K562 (cell line): ENCODE data around the gene AGRN. TPM values are rescaled to one million over a fixed set of nuclear protein-coding genes. Genes with fewer than 3 reads are reported as not detected.

ENCODE experiments used
- E2F1 ChIP-seq: sonication (generic); formaldehyde crosslinking; IDR thresholded peaks from 2 replicates; pipeline ENCODE4 v1.8.1; 2023; ENCODE audit warnings: mild to moderate bottlenecking, missing genetic modification reagents, moderate library complexity
- EP400 ChIP-seq: fragments of 450-650 bp; IDR thresholded peaks from 2 replicates; pipeline ENCODE4 v1.6.1; 2017; ENCODE audit warnings: antibody characterized with exemption, mild to moderate bottlenecking, moderate library complexity
- FOXA3 ChIP-seq, 2 experiments: fragments of 450-650 bp in 1 of 2; sonication (generic) in 1 of 2; formaldehyde crosslinking; IDR thresholded peaks in 1 of 2; conservative IDR thresholded peaks in 1 of 2; 2 replicates each; pipeline versions ENCODE4 v1.4.0 to v1.8.0; 2020 to 2022; ENCODE audit warnings: mild to moderate bottlenecking in 2 of 2, missing genetic modification reagents in 1 of 2
- FOXJ3 ChIP-seq: sonication (generic); formaldehyde crosslinking; IDR thresholded peaks from 2 replicates; pipeline ENCODE4 v1.4.0; 2020; ENCODE audit warnings: mild to moderate bottlenecking, missing genetic modification reagents
- FOXK1 ChIP-seq: sonication (generic); formaldehyde crosslinking; IDR thresholded peaks from 2 replicates; pipeline ENCODE4 v1.8.0; 2022; ENCODE audit warnings: missing genetic modification reagents, mild to moderate bottlenecking, borderline replicate concordance
- GTF3C2 ChIP-seq: IDR thresholded peaks from 3 replicates; pipeline ENCODE4 v1.6.1; 2011; ENCODE audit warnings: borderline replicate concordance, mild to moderate bottlenecking, moderate library complexity; ENCODE audit not compliant: insufficient read length; ENCODE audit errors: extremely low read depth
- HLTF ChIP-seq: fragments of 450-650 bp; IDR thresholded peaks from 2 replicates; pipeline ENCODE4 v1.6.1; 2016
- HMGN3 ChIP-seq: IDR thresholded peaks from 2 replicates; pipeline ENCODE4 v1.6.1; 2011; ENCODE audit warnings: borderline replicate concordance, low read depth, mild to moderate bottlenecking, mixed read lengths, low read length; ENCODE audit not compliant: insufficient read length; ENCODE audit errors: extremely low read depth
- IFI16 ChIP-seq: fragments of 250-450 bp; sonication (Bioruptor Pico); IDR thresholded peaks from 2 replicates; pipeline ENCODE4 v2.1.2; 2022; ENCODE audit warnings: mild to moderate bottlenecking, inconsistent platforms
- KLF16 ChIP-seq: IDR thresholded peaks from 2 replicates; pipeline ENCODE4 v1.6.1; 2016; ENCODE audit warnings: antibody characterized with exemption
- MNT ChIP-seq, 2 experiments: fragments of 450-650 bp; conservative IDR thresholded peaks; 2 replicates each; pipeline ENCODE4 v1.6.1; 2017; ENCODE audit warnings: mild to moderate bottlenecking in 2 of 2, moderate library complexity in 2 of 2
- MYBL2 ChIP-seq, 2 experiments: fragments of 450-650 bp in 1 of 2; sonication (generic) in 1 of 2; formaldehyde crosslinking in 1 of 2; IDR thresholded peaks; 2 replicates each; pipeline versions ENCODE4 v1.6.1 to v1.8.1; 2017 to 2022; ENCODE audit warnings: borderline replicate concordance in 1 of 2, inconsistent platforms in 1 of 2, low read depth in 1 of 2, mild to moderate bottlenecking in 1 of 2, missing genetic modification reagents in 1 of 2, moderate library complexity in 1 of 2
- NEUROD1 ChIP-seq: fragments of 150-350 bp; IDR thresholded peaks from 2 replicates; pipeline ENCODE4 v1.6.1; 2014; ENCODE audit warnings: borderline replicate concordance, low read length, low read depth; ENCODE audit not compliant: partially characterized antibody
- RCOR1 ChIP-seq, 2 experiments: IDR thresholded peaks; 2 replicates each; pipeline ENCODE4 v1.6.1; 2012; ENCODE audit warnings: low read depth in 2 of 2, low read length in 2 of 2, borderline replicate concordance in 1 of 2, improper control_type of control experiment in 1 of 2
- SP1 ChIP-seq: sonication (generic); formaldehyde crosslinking; IDR thresholded peaks from 2 replicates; pipeline ENCODE4 v1.8.1; 2022; ENCODE audit warnings: mild to moderate bottlenecking, missing genetic modification reagents
- TSC22D4 ChIP-seq: fragments of 450-650 bp; IDR thresholded peaks from 2 replicates; pipeline ENCODE4 v1.6.1; 2016; ENCODE audit warnings: missing genetic modification characterization, missing biosample characterization, control low read depth
- ZNF695 ChIP-seq: fragments of 450-650 bp; formaldehyde crosslinking; IDR thresholded peaks from 2 replicates; pipeline ENCODE4 v1.4.0; 2020; ENCODE audit warnings: mild to moderate bottlenecking, moderate library complexity
- ZNF778 ChIP-seq: fragments of 450-650 bp; formaldehyde crosslinking; IDR thresholded peaks from 2 replicates; pipeline ENCODE4 v1.4.0; 2020; ENCODE audit warnings: mild to moderate bottlenecking, moderate library complexity
- polyA plus RNA-seq, 8 experiments: library from polyadenylated mRNA; depleted of rRNA in 4 of 8; stranded (reverse) in 5 of 8; unstranded in 3 of 8; fragments of >200 nt; fragmentation: Nextera tagmentation in 2 of 8; fragmentation: Illumina TruSeq in 1 of 8; extraction: Ambion mirVana in 2 of 8; extraction: Trizol in 1 of 8; gene quantifications; 2 replicates each; pipeline versions ENCODE4 v1.2.1 to v1.2.3, GENCODE V29; 2011 to 2014; ENCODE audit warnings: inconsistent platforms in 1 of 8, missing spikeins in 1 of 8
- total RNA-seq, 7 experiments: library from RNA; depleted of rRNA in 6 of 7; stranded (reverse); fragments of >200 nt in 6 of 7; fragmentation: Illumina TruSeq in 2 of 7; extraction: Trizol in 2 of 7; gene quantifications; 2 replicates each; pipeline versions ENCODE4 v1.2.1 to v1.2.3, GENCODE V29; 2011 to 2021; ENCODE audit warnings: low replicate concordance in 1 of 7

AGRN gene
- total and polyA plus RNA-seq, 9 of the 15 experiments (the other 6 are each of a cell fraction or from before 2014, with no cell fraction given) = 0.04 to 111 (median 18.1) TPM

- TF ChIP-seq NEUROD1 = no peak
- TF ChIP-seq GTF3C2 = no peak
- TF ChIP-seq E2F1 (CRISPR knock-in tag) = 0 out of 2 replicates have a peak, but pooled peaks have one; percentile 54
- no peak for TF ChIP-seq IFI16 (CRISPR knock-in tag)
- no peak for TF ChIP-seq FOXJ3 (CRISPR knock-in tag)
- peak; percentile 89; the same call in 1 of the 2 replicates for TF ChIP-seq HLTF
- TF ChIP-seq FOXK1 (CRISPR knock-in tag) = no peak
- TF ChIP-seq MNT (conservative IDR thresholded peaks at IDR 0.05) = peak in 1 of 2 experiments; percentile 42; a peak in 1 of 4 replicates
- no peak for TF ChIP-seq TSC22D4 (tag)
- TF ChIP-seq ZNF778 (CRISPR knock-in tag) = no peak
- no peak for TF ChIP-seq ZNF695 (CRISPR knock-in tag)
- peak; percentile 31; the same call in 1 of the 2 replicates for TF ChIP-seq SP1 (CRISPR knock-in tag)
- TF ChIP-seq KLF16 = peak; percentile 69
- TF ChIP-seq EP400 = peak; percentile 49; the same call in 1 of the 2 replicates
- no peak for TF ChIP-seq MYBL2 (IDR thresholded peaks at IDR 0.05; ENCODE audit: low read depth)
- TF ChIP-seq MYBL2 (CRISPR knock-in tag; IDR thresholded peaks at IDR 0.05; ENCODE audit: borderline replicate concordance) = no peak
- peak; percentile 44 for TF ChIP-seq HMGN3
- TF ChIP-seq RCOR1 (IDR thresholded peaks at IDR 0.05; ENCODE audit: borderline replicate concordance in 1 of 2, low read depth in 2 of 2, low read length in 2 of 2) = peak in 1 of 2 experiments; percentile 93; a peak in 3 of 4 replicates
- no peak for TF ChIP-seq FOXA3 (CRISPR knock-in tag; conservative IDR thresholded peaks at IDR 0.05 in 1 of 2, IDR thresholded peaks at IDR 0.05 in 1 of 2)
Observed at GRCh38 chr1:1004780-1005697, 14.9 kb upstream of the AGRN start (continued).
